GM23338 (cell line): ENCODE results near the gene ANKRD7. TPM values are rescaled to one million over a fixed set of nuclear protein-coding genes. Genes with fewer than 3 reads are reported as not detected.

Experiments
- ATAC-seq: fragments of 200-7000 bp; cut with Tn5 transposase; 3 replicates; pipeline ENCODE4 v1.9.1; 2020
- DNase-seq: peaks from one replicate; pipeline ENCODE4 v3.0.0-alpha.2; 2015; ENCODE audit warnings: low spot score
- H2AFZ ChIP-seq: fragments of 200-600 bp; sonication (generic); 2 replicates; pipeline ENCODE4 v1.8.0; 2016; ENCODE audit warnings: antibody characterized with exemption, mild to moderate bottlenecking, moderate library complexity
- H3F3A ChIP-seq: fragments of 200-600 bp; sonication (generic); replicated peaks from 2 replicates; pipeline ENCODE4 v1.8.0; 2017; ENCODE audit warnings: antibody characterized with exemption, mixed run types, low read depth
- H3K27ac ChIP-seq: fragments of 200-600 bp; sonication (generic); 2 replicates; pipeline ENCODE4 v1.6.1; 2016; ENCODE audit warnings: low read depth
- H3K27me3 ChIP-seq: fragments of 200-600 bp; sonication (generic); 2 replicates; pipeline ENCODE4 v1.8.0; 2016; ENCODE audit warnings: mild to moderate bottlenecking, mixed run types, moderate library complexity; ENCODE audit not compliant: insufficient read depth
- H3K36me3 ChIP-seq: fragments of 200-600 bp; sonication (generic); 2 replicates; pipeline ENCODE4 v1.8.0; 2016; ENCODE audit warnings: mild to moderate bottlenecking; ENCODE audit not compliant: insufficient read depth
- H3K4me1 ChIP-seq: fragments of 200-600 bp; sonication (generic); 2 replicates; pipeline ENCODE4 v1.8.0; 2016; ENCODE audit warnings: mild to moderate bottlenecking, moderate library complexity; ENCODE audit not compliant: insufficient read depth
- H3K4me2 ChIP-seq: fragments of 200-600 bp; sonication (generic); 2 replicates; pipeline ENCODE4 v1.7.1; 2017; ENCODE audit warnings: mixed run types
- H3K4me3 ChIP-seq: fragments of 200-600 bp; sonication (generic); 2 replicates; pipeline ENCODE4 v1.6.1; 2016; ENCODE audit warnings: mixed run types
- H3K79me2 ChIP-seq: fragments of 200-600 bp; sonication (generic); replicated peaks from 2 replicates; pipeline ENCODE4 v1.8.0; 2017; ENCODE audit warnings: mild to moderate bottlenecking; ENCODE audit not compliant: insufficient read depth
- H3K9me2 ChIP-seq: fragments of 200-600 bp; sonication (generic); 2 replicates; pipeline ENCODE4 v1.8.0; 2017; ENCODE audit not compliant: insufficient read depth
- H4K20me1 ChIP-seq: fragments of 200-600 bp; sonication (generic); replicated peaks from 2 replicates; pipeline ENCODE4 v1.8.0; 2017; ENCODE audit warnings: mild to moderate bottlenecking; ENCODE audit not compliant: insufficient read depth
- H3K27ac Mint-ChIP-seq: 2 replicates; pipeline ENCODE4 v1.8.0; 2020; ENCODE audit warnings: inconsistent platforms, mild to moderate bottlenecking, moderate library complexity, mixed read lengths
- H3K27me3 Mint-ChIP-seq: 3 replicates; pipeline ENCODE4 v1.8.0; 2022; ENCODE audit warnings: low read depth, mild to moderate bottlenecking, moderate library complexity, mixed read lengths, inconsistent platforms; ENCODE audit not compliant: insufficient read depth, poor library complexity
- H3K36me3 Mint-ChIP-seq: 3 replicates; pipeline ENCODE4 v1.8.0; 2021; ENCODE audit warnings: low read depth, mild to moderate bottlenecking, inconsistent platforms, moderate library complexity, mixed read lengths
- H3K4me1 Mint-ChIP-seq: 3 replicates; pipeline ENCODE4 v1.8.0; 2020; ENCODE audit warnings: mild to moderate bottlenecking, inconsistent platforms, mixed read lengths
- H3K4me3 Mint-ChIP-seq: 3 replicates; pipeline ENCODE4 v1.8.0; 2021; ENCODE audit warnings: moderate library complexity, mild to moderate bottlenecking, inconsistent platforms, mixed read lengths
- H3K9me3 Mint-ChIP-seq: 3 replicates; pipeline ENCODE4 v1.8.0; 2020; ENCODE audit warnings: moderate library complexity, mild to moderate bottlenecking, inconsistent platforms, mixed read lengths
- CREB1 ChIP-seq: fragments of 250-450 bp; sonication (Bioruptor Pico); IDR thresholded peaks from 2 replicates; pipeline ENCODE4 v1.5.0; 2020; ENCODE audit warnings: low read depth, mild to moderate bottlenecking, moderate library complexity
- EZH2 ChIP-seq: fragments of 200-600 bp; sonication (generic); IDR thresholded peaks from one replicate; pipeline ENCODE4 v1.8.0; 2017; ENCODE audit warnings: antibody characterized with exemption, mild to moderate bottlenecking, low read depth; ENCODE audit not compliant: unreplicated experiment
- EZH2phosphoT487 ChIP-seq: fragments of 200-600 bp; sonication (generic); IDR thresholded peaks from one replicate; pipeline ENCODE4 v1.8.1; 2018; ENCODE audit warnings: antibody characterized with exemption; ENCODE audit not compliant: unreplicated experiment
- JUNB ChIP-seq: IDR thresholded peaks from one replicate; pipeline ENCODE4 v1.6.1; 2016; ENCODE audit warnings: antibody characterized with exemption; ENCODE audit not compliant: unreplicated experiment
- NANOG ChIP-seq: IDR thresholded peaks from 2 replicates; pipeline ENCODE4 v1.6.1; 2016; ENCODE audit warnings: antibody characterized with exemption, borderline replicate concordance
- POLR2AphosphoS5 ChIP-seq: IDR thresholded peaks from 2 replicates; pipeline ENCODE4 v1.6.1; 2016; ENCODE audit warnings: antibody characterized with exemption, low read depth
- STAT1 ChIP-seq: IDR thresholded peaks from one replicate; pipeline ENCODE4 v1.6.1; 2016; ENCODE audit warnings: antibody characterized with exemption; ENCODE audit not compliant: unreplicated experiment
- ZNF114 ChIP-seq: fragments of 250-450 bp; sonication (Bioruptor Pico); IDR thresholded peaks from 2 replicates; pipeline ENCODE4 v1.5.0; 2020; ENCODE audit warnings: mild to moderate bottlenecking, moderate library complexity
- ZNF331 ChIP-seq: fragments of 250-450 bp; sonication (Bioruptor Pico); IDR thresholded peaks from 2 replicates; pipeline ENCODE4 v1.5.0; 2020; ENCODE audit warnings: low read depth, mild to moderate bottlenecking, moderate library complexity
- polyA plus RNA-seq: library from polyadenylated mRNA; unstranded; fragments of >200 nt; fragmentation: Nextera tagmentation; extraction: Ambion mirVana; gene quantifications from 2 replicates; pipeline ENCODE4 v1.2.1, GENCODE V29; 2016
- total RNA-seq: library from RNA; depleted of rRNA; stranded (reverse); fragments of >200 nt; shearing (Covaris generic); gene quantifications from 2 replicates; pipeline ENCODE4 v1.2.3, GENCODE V29; 2014
- TF ChIP-seq, protein P1 (sequence below): fragments of 250-450 bp; sonication (Bioruptor Pico); IDR thresholded peaks from 2 replicates; pipeline ENCODE4 v1.5.0; 2020; ENCODE audit warnings: mild to moderate bottlenecking, moderate library complexity
- TF ChIP-seq, protein P2 (sequence below): IDR thresholded peaks from one replicate; pipeline ENCODE4 v1.6.1; 2018; ENCODE audit warnings: antibody characterized with exemption; ENCODE audit not compliant: unreplicated experiment
- TF ChIP-seq, protein P3 (sequence below), 2 experiments: fragments of 200-600 bp in 1 of 2; sonication (generic) in 1 of 2; conservative IDR thresholded peaks; 2 replicates each; pipeline versions ENCODE4 v1.5.1 to v1.6.1; 2016 to 2017; ENCODE audit warnings: antibody characterized with exemption in 2 of 2, low read depth in 2 of 2, mild to moderate bottlenecking in 2 of 2, moderate library complexity in 1 of 2
- TF ChIP-seq, protein P4 (sequence below): IDR thresholded peaks from 2 replicates; pipeline ENCODE4 v1.6.1; 2016; ENCODE audit warnings: antibody characterized with exemption

Gene ANKRD7
- total and polyA plus RNA-seq, 2 experiments from 2014 or later, result 1.6 to 2.1 TPM

DNA sequence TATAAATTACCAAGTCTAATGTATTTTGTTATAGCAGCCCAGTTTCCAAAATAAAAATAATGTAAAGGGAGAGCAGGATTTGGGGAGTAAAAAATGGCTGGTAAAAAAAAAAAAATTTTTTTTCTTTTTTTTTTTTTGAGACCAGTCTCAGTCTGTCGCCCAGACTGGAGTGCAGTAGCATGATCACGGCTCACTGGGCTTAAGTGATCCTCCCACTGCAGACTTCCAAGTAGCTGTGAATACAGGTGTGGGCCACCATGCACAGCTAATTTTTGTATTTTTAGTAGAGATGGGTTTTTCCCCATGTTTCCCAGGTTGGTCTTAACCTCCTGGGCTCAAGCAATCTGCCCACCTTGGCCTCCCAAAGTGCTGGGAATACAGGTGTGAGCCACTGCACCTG lies 45.3 kb upstream of the ANKRD7 start:
- no peak for ATAC-seq
- DNase-seq, result no peak
- H3K4me2 ChIP-seq, result no peak overlapping the region
- H3K27me3 ChIP-seq, result no peaks in the 10 kb centered on the region
- no peak overlapping the region for H3K4me3 ChIP-seq
- Mint-ChIP-seq H3K36me3 (no peaks in the 10 kb centered on the region), H3K4me3 (no peak overlapping the region), H3K9me3 (no peaks in the 10 kb centered on the region), H3K4me1 (peaks cover 3% of the 10 kb centered on the region), H3K27ac (no peak overlapping the region), H3K27me3 (no peaks in the 10 kb centered on the region)
- TF ChIP-seq ZNF114 (no peak), POLR2AphosphoS5 (no peak), CREB1 (CRISPR knock-in tag) (no peak), EZH2 (no peak), NANOG (no peak), STAT1 (no peak), JUNB (no peak), EZH2phosphoT487 (no peak), ZNF331 (CRISPR knock-in tag) (no peak)
- TF ChIP-seq, protein P1, sequence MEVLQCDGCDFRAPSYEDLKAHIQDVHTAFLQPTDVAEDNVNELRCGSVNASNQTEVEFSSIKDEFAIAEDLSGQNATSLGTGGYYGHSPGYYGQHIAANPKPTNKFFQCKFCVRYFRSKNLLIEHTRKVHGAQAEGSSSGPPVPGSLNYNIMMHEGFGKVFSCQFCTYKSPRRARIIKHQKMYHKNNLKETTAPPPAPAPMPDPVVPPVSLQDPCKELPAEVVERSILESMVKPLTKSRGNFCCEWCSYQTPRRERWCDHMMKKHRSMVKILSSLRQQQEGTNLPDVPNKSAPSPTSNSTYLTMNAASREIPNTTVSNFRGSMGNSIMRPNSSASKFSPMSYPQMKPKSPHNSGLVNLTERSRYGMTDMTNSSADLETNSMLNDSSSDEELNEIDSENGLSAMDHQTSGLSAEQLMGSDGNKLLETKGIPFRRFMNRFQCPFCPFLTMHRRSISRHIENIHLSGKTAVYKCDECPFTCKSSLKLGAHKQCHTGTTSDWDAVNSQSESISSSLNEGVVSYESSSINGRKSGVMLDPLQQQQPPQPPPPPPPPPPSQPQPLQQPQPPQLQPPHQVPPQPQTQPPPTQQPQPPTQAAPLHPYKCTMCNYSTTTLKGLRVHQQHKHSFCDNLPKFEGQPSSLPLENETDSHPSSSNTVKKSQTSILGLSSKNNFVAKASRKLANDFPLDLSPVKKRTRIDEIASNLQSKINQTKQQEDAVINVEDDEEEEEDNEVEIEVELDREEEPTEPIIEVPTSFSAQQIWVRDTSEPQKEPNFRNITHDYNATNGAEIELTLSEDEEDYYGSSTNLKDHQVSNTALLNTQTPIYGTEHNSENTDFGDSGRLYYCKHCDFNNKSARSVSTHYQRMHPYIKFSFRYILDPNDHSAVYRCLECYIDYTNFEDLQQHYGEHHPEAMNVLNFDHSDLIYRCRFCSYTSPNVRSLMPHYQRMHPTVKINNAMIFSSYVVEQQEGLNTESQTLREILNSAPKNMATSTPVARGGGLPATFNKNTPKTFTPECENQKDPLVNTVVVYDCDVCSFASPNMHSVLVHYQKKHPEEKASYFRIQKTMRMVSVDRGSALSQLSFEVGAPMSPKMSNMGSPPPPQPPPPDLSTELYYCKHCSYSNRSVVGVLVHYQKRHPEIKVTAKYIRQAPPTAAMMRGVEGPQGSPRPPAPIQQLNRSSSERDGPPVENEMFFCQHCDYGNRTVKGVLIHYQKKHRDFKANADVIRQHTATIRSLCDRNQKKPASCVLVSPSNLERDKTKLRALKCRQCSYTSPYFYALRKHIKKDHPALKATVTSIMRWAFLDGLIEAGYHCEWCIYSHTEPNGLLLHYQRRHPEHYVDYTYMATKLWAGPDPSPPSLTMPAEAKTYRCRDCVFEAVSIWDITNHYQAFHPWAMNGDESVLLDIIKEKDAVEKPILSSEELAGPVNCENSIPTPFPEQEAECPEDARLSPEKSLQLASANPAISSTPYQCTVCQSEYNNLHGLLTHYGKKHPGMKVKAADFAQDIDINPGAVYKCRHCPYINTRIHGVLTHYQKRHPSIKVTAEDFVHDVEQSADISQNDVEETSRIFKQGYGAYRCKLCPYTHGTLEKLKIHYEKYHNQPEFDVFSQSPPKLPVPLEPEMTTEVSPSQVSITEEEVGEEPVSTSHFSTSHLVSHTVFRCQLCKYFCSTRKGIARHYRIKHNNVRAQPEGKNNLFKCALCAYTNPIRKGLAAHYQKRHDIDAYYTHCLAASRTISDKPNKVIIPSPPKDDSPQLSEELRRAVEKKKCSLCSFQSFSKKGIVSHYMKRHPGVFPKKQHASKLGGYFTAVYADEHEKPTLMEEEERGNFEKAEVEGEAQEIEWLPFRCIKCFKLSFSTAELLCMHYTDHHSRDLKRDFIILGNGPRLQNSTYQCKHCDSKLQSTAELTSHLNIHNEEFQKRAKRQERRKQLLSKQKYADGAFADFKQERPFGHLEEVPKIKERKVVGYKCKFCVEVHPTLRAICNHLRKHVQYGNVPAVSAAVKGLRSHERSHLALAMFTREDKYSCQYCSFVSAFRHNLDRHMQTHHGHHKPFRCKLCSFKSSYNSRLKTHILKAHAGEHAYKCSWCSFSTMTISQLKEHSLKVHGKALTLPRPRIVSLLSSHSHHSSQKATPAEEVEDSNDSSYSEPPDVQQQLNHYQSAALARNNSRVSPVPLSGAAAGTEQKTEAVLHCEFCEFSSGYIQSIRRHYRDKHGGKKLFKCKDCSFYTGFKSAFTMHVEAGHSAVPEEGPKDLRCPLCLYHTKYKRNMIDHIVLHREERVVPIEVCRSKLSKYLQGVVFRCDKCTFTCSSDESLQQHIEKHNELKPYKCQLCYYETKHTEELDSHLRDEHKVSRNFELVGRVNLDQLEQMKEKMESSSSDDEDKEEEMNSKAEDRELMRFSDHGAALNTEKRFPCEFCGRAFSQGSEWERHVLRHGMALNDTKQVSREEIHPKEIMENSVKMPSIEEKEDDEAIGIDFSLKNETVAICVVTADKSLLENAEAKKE (CRISPR knock-in tag), result no peak
- TF ChIP-seq, protein P2, sequence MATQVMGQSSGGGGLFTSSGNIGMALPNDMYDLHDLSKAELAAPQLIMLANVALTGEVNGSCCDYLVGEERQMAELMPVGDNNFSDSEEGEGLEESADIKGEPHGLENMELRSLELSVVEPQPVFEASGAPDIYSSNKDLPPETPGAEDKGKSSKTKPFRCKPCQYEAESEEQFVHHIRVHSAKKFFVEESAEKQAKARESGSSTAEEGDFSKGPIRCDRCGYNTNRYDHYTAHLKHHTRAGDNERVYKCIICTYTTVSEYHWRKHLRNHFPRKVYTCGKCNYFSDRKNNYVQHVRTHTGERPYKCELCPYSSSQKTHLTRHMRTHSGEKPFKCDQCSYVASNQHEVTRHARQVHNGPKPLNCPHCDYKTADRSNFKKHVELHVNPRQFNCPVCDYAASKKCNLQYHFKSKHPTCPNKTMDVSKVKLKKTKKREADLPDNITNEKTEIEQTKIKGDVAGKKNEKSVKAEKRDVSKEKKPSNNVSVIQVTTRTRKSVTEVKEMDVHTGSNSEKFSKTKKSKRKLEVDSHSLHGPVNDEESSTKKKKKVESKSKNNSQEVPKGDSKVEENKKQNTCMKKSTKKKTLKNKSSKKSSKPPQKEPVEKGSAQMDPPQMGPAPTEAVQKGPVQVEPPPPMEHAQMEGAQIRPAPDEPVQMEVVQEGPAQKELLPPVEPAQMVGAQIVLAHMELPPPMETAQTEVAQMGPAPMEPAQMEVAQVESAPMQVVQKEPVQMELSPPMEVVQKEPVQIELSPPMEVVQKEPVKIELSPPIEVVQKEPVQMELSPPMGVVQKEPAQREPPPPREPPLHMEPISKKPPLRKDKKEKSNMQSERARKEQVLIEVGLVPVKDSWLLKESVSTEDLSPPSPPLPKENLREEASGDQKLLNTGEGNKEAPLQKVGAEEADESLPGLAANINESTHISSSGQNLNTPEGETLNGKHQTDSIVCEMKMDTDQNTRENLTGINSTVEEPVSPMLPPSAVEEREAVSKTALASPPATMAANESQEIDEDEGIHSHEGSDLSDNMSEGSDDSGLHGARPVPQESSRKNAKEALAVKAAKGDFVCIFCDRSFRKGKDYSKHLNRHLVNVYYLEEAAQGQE, result no peak
- TF ChIP-seq, protein P3, sequence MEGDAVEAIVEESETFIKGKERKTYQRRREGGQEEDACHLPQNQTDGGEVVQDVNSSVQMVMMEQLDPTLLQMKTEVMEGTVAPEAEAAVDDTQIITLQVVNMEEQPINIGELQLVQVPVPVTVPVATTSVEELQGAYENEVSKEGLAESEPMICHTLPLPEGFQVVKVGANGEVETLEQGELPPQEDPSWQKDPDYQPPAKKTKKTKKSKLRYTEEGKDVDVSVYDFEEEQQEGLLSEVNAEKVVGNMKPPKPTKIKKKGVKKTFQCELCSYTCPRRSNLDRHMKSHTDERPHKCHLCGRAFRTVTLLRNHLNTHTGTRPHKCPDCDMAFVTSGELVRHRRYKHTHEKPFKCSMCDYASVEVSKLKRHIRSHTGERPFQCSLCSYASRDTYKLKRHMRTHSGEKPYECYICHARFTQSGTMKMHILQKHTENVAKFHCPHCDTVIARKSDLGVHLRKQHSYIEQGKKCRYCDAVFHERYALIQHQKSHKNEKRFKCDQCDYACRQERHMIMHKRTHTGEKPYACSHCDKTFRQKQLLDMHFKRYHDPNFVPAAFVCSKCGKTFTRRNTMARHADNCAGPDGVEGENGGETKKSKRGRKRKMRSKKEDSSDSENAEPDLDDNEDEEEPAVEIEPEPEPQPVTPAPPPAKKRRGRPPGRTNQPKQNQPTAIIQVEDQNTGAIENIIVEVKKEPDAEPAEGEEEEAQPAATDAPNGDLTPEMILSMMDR (conservative IDR thresholded peaks at IDR 0.05; ENCODE audit: low read depth in 2 of 2), result no peak
- TF ChIP-seq, protein P4, sequence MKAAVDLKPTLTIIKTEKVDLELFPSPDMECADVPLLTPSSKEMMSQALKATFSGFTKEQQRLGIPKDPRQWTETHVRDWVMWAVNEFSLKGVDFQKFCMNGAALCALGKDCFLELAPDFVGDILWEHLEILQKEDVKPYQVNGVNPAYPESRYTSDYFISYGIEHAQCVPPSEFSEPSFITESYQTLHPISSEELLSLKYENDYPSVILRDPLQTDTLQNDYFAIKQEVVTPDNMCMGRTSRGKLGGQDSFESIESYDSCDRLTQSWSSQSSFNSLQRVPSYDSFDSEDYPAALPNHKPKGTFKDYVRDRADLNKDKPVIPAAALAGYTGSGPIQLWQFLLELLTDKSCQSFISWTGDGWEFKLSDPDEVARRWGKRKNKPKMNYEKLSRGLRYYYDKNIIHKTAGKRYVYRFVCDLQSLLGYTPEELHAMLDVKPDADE, result no peak
- H2AFZ ChIP-seq, result no peak overlapping the region
- no peaks in the 10 kb centered on the region for H3K4me1 ChIP-seq
- no peaks in the 10 kb centered on the region for H3K36me3 ChIP-seq
- no peaks in the 10 kb centered on the region for H3K9me2 ChIP-seq
- no peaks in the 10 kb centered on the region; the same call in 1 of the 2 replicates for H3K79me2 ChIP-seq
- no peaks in the 10 kb centered on the region for H3F3A ChIP-seq
- H4K20me1 ChIP-seq, result no peaks in the 10 kb centered on the region
- H3K27ac ChIP-seq, result no peak overlapping the region
